Activated CD8-positive, alpha-beta memory T cell treated with anti-CD3 and anti-CD28 coated beads, Interleukin-2, amount 50 U/mL, for 48 hours (primary cell): Measurements from ENCODE around the gene DSC1.
"Not testable (repeated sequence)": the region's sequence is repeated elsewhere in the genome, so short reads cannot be mapped to it uniquely, and the experiment has no call there.

Experiments used
- DNase-seq: peaks from one replicate; pipeline ENCODE4 v3.0.0-alpha.2; 2020

DSC1 gene, protein sequence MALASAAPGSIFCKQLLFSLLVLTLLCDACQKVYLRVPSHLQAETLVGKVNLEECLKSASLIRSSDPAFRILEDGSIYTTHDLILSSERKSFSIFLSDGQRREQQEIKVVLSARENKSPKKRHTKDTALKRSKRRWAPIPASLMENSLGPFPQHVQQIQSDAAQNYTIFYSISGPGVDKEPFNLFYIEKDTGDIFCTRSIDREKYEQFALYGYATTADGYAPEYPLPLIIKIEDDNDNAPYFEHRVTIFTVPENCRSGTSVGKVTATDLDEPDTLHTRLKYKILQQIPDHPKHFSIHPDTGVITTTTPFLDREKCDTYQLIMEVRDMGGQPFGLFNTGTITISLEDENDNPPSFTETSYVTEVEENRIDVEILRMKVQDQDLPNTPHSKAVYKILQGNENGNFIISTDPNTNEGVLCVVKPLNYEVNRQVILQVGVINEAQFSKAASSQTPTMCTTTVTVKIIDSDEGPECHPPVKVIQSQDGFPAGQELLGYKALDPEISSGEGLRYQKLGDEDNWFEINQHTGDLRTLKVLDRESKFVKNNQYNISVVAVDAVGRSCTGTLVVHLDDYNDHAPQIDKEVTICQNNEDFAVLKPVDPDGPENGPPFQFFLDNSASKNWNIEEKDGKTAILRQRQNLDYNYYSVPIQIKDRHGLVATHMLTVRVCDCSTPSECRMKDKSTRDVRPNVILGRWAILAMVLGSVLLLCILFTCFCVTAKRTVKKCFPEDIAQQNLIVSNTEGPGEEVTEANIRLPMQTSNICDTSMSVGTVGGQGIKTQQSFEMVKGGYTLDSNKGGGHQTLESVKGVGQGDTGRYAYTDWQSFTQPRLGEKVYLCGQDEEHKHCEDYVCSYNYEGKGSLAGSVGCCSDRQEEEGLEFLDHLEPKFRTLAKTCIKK

GRCh38 chr18:31162825-31163435 is at the start of gene DSC1:
Gene DSC1, minus strand, starts transcription at chr18:31162856. Its CDS starts 262 bp downstream, at chr18:31162594.
- no peak for DNase-seq

DNA sequence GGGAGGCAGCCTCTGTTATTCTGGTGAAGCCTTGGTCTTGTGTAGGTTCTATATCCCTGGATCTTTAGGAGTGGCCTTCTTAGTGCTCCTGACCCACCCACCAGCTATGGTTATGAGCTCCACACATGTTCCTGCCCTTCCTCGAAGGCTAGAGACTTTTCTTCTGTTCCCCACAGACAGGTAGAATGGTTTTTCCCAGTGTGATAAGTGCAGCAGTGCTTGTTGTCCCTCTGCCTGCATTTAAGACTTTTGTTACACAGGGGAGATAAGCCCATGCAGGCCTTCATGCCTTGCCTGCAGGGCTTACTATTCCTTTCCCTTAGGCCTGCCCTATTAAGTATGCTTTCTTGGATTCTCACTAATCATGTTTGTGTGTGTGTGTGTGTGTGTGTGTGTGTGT is 48.4 kb upstream of the DSC1 start:
- no peak for DNase-seq

DNA sequence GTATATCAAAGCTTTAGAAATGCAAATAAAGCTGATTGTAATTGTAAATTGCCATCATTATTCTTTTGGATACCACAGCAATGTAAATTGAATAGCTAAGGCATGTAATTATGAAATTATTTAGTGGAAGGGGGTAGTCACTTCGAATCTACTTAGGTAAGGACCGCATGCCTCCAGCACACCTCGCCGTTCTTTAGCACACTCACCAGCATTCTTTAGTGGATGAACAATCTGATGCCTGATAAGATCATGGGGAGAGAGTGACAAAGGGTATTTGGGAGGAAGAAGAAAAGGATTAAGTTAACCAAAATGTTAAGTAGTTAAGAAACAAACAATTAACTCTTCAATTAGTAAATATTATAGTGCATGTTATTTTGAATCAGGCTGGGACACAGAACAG is 46.4 kb upstream of the DSC1 start:
- no peak for DNase-seq

DNA sequence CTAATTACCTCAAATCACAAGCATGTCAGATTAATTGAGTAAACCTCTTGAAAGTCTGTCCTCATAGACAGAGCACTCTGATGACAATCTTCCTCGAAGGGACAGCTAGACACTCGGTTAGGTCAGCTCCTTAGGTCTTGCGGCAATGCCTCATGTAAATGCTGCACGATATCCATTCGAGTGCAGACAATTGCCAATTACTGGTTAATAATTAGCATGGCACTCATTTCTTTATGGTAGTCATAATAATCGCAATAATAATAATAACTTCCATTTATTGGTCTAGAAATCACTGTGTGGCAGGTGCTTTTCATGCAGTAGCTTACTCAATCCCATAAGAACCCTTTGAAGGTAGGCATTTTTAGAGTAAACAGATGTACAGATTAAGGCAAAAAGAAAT is 44.7 kb upstream of the DSC1 start:
- DNase-seq = no peak

DNA sequence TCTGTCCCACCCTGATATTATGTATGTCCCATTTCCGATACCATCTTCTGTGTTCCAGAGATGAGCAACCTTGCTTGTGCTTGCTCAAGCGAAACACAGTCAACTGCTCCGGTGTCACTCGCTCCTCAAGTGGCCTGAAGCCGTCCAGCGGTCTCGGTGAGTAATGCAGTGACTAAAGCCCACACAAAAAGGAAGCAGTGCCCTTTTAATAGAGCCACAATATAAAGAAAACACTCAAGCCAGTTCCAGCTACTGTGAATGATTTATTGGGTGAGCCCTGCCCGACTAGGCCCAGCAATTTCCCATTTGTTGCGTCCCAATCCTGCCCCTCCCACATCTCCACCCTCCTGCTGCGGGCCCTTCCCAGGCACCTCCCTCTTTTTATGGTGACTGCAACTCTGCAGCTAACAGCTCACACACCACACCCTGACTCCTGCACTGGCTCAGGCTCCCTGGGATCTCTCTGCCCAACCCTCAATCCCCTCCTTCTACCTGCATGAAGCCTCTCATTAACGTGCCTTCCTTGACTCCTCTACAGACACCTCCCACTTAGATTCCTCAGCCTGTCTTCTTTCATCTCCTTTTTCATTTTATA is 44.2 kb upstream of the DSC1 start:
- DNase-seq = no peak

- no peak for DNase-seq
Measured at GRCh38 chr18:31206071-31206470, 43.4 kb upstream of the DSC1 start.

DNA sequence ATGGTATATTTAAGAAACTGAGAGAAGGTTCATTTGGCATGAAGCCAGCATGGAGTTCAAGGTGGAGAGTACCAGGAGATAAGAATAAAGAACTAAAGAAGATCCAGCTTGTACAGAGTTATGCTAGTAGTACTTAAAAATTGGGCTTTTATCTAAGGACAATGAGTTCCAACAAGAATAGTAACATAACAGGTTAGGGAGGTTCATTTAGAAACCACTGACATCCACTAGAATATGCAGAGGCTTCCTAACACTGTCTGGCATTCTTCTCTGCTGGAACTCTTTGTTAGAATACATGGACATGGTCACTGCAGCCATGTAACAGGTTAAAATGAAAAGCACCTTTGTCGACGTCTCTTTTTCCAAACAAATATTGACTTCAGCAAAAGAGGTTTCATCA is 42.6 kb upstream of the DSC1 start:
- DNase-seq = no peak

- no peak for DNase-seq
Measured at GRCh38 chr18:31204833-31205232, 42.2 kb upstream of the DSC1 start.

DNA sequence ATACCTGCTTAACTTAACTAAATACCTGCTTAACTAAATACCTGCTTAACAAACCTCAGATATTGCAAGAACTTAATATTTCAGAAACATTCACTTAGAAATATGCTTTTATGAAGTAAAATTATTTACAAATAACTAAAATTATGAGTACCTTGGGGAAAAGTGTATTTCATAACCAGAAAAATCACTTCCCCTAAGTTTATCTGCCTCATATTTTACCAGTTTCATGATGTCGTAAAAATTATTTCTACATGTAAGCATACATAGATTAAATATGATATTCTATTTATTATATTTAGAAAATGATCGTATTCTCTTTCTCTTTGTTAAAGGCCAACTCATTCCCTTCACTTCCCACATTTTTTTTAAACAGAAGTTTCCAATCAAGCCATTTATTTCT is 41.5 kb upstream of the DSC1 start:
- DNase-seq = no peak

DNA sequence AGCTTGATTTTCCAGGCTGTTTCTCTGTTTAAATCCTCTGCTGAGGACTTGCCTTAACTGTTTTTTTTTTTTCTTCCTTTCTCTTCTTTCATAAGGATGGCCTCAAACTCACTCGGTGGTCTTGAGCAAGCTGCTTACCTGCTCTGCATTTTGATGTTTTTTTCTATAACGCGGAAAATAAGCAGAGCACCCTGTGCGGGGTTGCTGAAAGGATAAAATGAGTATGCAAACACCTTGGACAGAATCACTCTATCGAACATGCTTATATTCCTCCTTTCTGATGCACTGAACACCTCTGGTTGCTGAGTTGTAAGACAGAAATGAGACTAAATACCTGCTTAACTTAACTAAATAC is 41.1 kb upstream of the DSC1 start:
- DNase-seq = no peak

DNA sequence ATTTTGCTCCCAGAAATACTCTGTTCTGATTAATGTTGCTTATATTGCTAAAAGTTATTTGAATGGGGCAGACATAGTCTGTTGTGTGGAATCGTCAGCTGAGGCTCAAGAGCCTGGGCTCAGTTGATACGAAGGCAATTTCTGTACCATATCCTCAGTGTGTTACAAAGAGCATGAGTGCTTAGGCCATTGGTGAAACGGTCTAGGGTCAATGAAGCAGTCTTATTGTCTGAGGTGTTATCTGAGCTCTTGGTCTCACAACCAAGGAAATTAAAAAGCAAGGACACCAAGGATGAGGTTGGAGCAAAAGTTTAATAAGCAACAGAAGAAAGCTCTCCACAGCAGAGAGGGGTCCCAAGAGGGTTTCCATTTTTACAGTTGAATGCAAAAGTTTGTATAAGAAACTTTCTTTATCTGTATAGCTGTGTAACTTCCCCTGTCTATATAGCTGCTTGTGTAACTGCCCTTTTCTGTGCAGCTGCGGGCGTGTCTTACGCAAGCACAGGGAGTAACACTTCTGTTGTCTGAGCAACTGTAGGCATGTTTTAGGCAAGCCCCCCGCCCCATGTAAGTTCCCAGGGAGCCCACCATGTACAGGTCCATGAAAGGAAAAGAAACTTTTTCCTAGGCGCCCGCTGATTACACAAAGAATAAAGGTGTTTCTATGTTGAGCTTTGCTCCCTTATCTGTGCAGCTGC is 40.6 kb upstream of the DSC1 start:
- DNase-seq = no peak

- no peak for DNase-seq
Measured at GRCh38 chr18:31199190-31199769, 36.6 kb upstream of the DSC1 start.

DNA sequence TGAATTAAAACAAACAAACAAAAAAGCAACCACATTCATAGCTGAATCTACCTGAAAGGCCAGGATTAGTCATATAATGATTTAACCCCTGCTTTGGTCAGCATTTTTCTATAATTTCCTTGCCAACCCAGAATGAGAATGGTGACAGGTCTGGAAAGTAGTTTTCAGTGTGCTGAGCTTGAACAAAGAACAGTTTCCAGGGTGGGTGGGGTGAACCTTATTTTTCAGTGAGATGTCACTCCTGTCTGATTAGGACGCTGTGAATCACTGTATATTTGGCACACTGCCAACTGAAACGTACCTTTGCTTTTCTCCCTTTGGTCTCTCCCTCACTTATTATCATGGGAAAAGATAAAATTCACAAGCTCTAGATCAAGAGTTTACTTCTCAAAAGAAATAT is 35.0 kb upstream of the DSC1 start:
- no peak for DNase-seq

DNA sequence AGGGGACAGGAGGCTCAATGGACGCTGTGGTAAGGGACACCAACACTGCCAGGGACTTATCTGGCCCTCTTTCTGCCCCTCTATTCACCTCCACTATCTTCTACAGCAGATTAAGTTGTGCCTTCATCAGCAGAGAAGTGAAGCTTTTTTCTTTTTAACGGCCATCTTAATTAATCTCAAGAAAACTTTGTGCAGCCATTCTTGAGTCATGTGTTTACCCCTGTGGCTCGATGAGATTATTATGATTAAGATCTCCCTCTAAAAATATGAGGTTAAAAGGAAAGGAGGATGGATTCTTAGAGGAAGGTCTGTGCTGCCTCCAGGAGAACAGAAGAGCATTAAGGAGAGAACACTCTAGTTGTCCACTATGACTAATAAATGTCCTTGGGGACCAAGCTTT is 32.4 kb upstream of the DSC1 start:
- DNase-seq = no peak

GRCh38 chr18:31192086-31192776 is 29.6 kb upstream of the DSC1 start:
- no peak for DNase-seq

GRCh38 chr18:31190919-31191318 is 28.3 kb upstream of the DSC1 start:
- DNase-seq = no peak

GRCh38 chr18:31189757-31190156 is 27.1 kb upstream of the DSC1 start:
- DNase-seq = no peak

GRCh38 chr18:31185186-31185950 is 22.7 kb upstream of the DSC1 start:
- no peak for DNase-seq

GRCh38 chr18:31183302-31183701 is 20.6 kb upstream of the DSC1 start:
- no peak for DNase-seq

- DNase-seq = not testable (repeated sequence)
Measured at GRCh38 chr18:31177369-31177768, 14.7 kb upstream of the DSC1 start.

GRCh38 chr18:31176531-31176930 is 13.9 kb upstream of the DSC1 start:
- DNase-seq = no peak
